ENCODE results near the gene PUM1. TPM values are rescaled to one million over a fixed set of nuclear protein-coding genes. Genes with fewer than 3 reads are reported as not detected.

Gene PUM1
- total RNA-seq, 1 donor from 2014 or later, result 105 TPM

GRCh38 chr1:30968220-30968971 lies 97.1 kb downstream of the PUM1 start:
- H3K4me1 Mint-ChIP-seq (ENCODE audit: low read depth), result peaks cover 53% of the 10 kb centered on the region
- H3K36me3 Mint-ChIP-seq (ENCODE audit: low read depth), result peaks cover 32% of the 10 kb centered on the region
- H3K9me3 Mint-ChIP-seq (ENCODE audit: low read depth), result no peaks in the 10 kb centered on the region
- no peak overlapping the region for H3K4me3 Mint-ChIP-seq (ENCODE audit: unreplicated experiment)
- peak overlapping the region; percentile 41 for H3K27ac Mint-ChIP-seq (ENCODE audit: unreplicated experiment)
- TF ChIP-seq CTCF (IDR thresholded peaks at IDR 0.05), result no peak
- no peaks in the 10 kb centered on the region for H3K27me3 Mint-ChIP-seq (ENCODE audit: low read depth)
- DNase-seq (ENCODE audit: low spot score), result no peak

GRCh38 chr1:30966690-30967369 lies 98.7 kb downstream of the PUM1 start:
- H3K36me3 Mint-ChIP-seq (ENCODE audit: low read depth), result peaks cover 37% of the 10 kb centered on the region
- H3K4me3 Mint-ChIP-seq (ENCODE audit: unreplicated experiment), result peak overlapping the region; percentile 5
- H3K27me3 Mint-ChIP-seq (ENCODE audit: low read depth), result no peaks in the 10 kb centered on the region
- H3K4me1 Mint-ChIP-seq (ENCODE audit: low read depth), result peaks cover 65% of the 10 kb centered on the region
- TF ChIP-seq CTCF (IDR thresholded peaks at IDR 0.05), result no peak
- H3K27ac Mint-ChIP-seq (ENCODE audit: unreplicated experiment), result peak overlapping the region; percentile 95
- no peaks in the 10 kb centered on the region for H3K9me3 Mint-ChIP-seq (ENCODE audit: low read depth)
- no peak for DNase-seq (ENCODE audit: low spot score)

GRCh38 chr1:30965924-30966599 lies 99.5 kb downstream of the PUM1 start:
- Mint-ChIP-seq H3K27ac (ENCODE audit: unreplicated experiment) (peak overlapping the region; percentile 76), H3K36me3 (ENCODE audit: low read depth) (peaks cover 39% of the 10 kb centered on the region), H3K4me3 (ENCODE audit: unreplicated experiment) (no peak overlapping the region), H3K4me1 (ENCODE audit: low read depth) (peaks cover 66% of the 10 kb centered on the region), H3K27me3 (ENCODE audit: low read depth) (no peaks in the 10 kb centered on the region), H3K9me3 (ENCODE audit: low read depth) (no peaks in the 10 kb centered on the region)
- no peak for DNase-seq (ENCODE audit: low spot score)
- TF ChIP-seq CTCF (IDR thresholded peaks at IDR 0.05), result no peak

- TF ChIP-seq CTCF (IDR thresholded peaks at IDR 0.05), result no peak
- H3K36me3 Mint-ChIP-seq (ENCODE audit: low read depth), result peaks cover 41% of the 10 kb centered on the region
- no peaks in the 10 kb centered on the region for H3K9me3 Mint-ChIP-seq (ENCODE audit: low read depth)
- H3K4me3 Mint-ChIP-seq (ENCODE audit: unreplicated experiment), result no peak overlapping the region
- H3K27ac Mint-ChIP-seq (ENCODE audit: unreplicated experiment), result peak overlapping the region; percentile 53
- H3K4me1 Mint-ChIP-seq (ENCODE audit: low read depth), result peaks cover 73% of the 10 kb centered on the region
- no peak for DNase-seq (ENCODE audit: low spot score)
- H3K27me3 Mint-ChIP-seq (ENCODE audit: low read depth), result no peaks in the 10 kb centered on the region
These were observed 100.8 kb downstream of the PUM1 start for GRCh38 chr1:30964706-30965105.

Data from chondrocyte (in vitro differentiated cells).